ENCODE data around the gene GALNT16.
"Not testable (repeated sequence)": the region's sequence is repeated elsewhere in the genome, so short reads cannot be mapped to it uniquely, and the experiment has no call there.

The GALNT16 gene

GRCh38 chr14:69275331-69275730 is 15.4 kb downstream of the GALNT16 start:
- ATAC-seq (ENCODE audit: insufficient read depth, low read depth) (no peak), DNase-seq (no peak)
- H2AFZ ChIP-seq (ENCODE audit: low read depth, low read length): no peak overlapping the region
- peaks cover 8% of the 10 kb centered on the region for H3K27me3 ChIP-seq (ENCODE audit: insufficient read depth, low read length, poor library complexity)
- no peak overlapping the region for H3K4me2 ChIP-seq (ENCODE audit: insufficient read depth, low read length)
- no peak for TF ChIP-seq EZH2 (IDR thresholded peaks at IDR 0.05; ENCODE audit: borderline replicate concordance, low read depth, low read length, severe bottlenecking)
- TF ChIP-seq CTCF (IDR thresholded peaks at IDR 0.05; ENCODE audit: borderline replicate concordance, extremely low read depth, low read length, poor library complexity, severe bottlenecking): no peak
- H3K9ac ChIP-seq (ENCODE audit: low read depth, low read length): no peak overlapping the region
- no peaks in the 10 kb centered on the region for H3K79me2 ChIP-seq (ENCODE audit: insufficient read depth, low read length)
- H3K36me3 ChIP-seq (ENCODE audit: insufficient read depth, low read length): no peaks in the 10 kb centered on the region
- H4K20me1 ChIP-seq (ENCODE audit: insufficient read depth, low read length): no peaks in the 10 kb centered on the region
- H3K27ac ChIP-seq (ENCODE audit: low read length): no peak overlapping the region
- H3K4me3 ChIP-seq (ENCODE audit: low read depth in 1 of 2, low read length in 2 of 2): no peak overlapping the region
- H3K4me1 ChIP-seq (ENCODE audit: insufficient read depth, low read length): no peaks in the 10 kb centered on the region
- no peaks in the 10 kb centered on the region for H3K9me3 ChIP-seq (ENCODE audit: insufficient read depth, low read length, severe bottlenecking)

- not testable (repeated sequence) for H3K4me3 ChIP-seq (ENCODE audit: low read depth in 1 of 2, low read length in 2 of 2); DNase-seq; H3K27ac ChIP-seq (ENCODE audit: low read length); ATAC-seq (ENCODE audit: insufficient read depth, low read depth); H3K79me2 ChIP-seq (ENCODE audit: insufficient read depth, low read length); H3K9me3 ChIP-seq (ENCODE audit: insufficient read depth, low read length, severe bottlenecking); H3K4me1 ChIP-seq (ENCODE audit: insufficient read depth, low read length); H3K4me2 ChIP-seq (ENCODE audit: insufficient read depth, low read length); H3K36me3 ChIP-seq (ENCODE audit: insufficient read depth, low read length); H2AFZ ChIP-seq (ENCODE audit: low read depth, low read length); H4K20me1 ChIP-seq (ENCODE audit: insufficient read depth, low read length); H3K9ac ChIP-seq (ENCODE audit: low read depth, low read length)
- H3K27me3 ChIP-seq (ENCODE audit: insufficient read depth, low read length, poor library complexity): peaks cover 11% of the 10 kb centered on the region
Measured at GRCh38 chr14:69277356-69277755, 17.4 kb downstream of the GALNT16 start.

GRCh38 chr14:69280746-69281291 is 20.9 kb downstream of the GALNT16 start:
- Histone ChIP-seq H3K9me3 (ENCODE audit: insufficient read depth, low read length, severe bottlenecking) (no peaks in the 10 kb centered on the region), H3K79me2 (ENCODE audit: insufficient read depth, low read length) (no peaks in the 10 kb centered on the region), H3K9ac (ENCODE audit: low read depth, low read length) (no peak overlapping the region), H2AFZ (ENCODE audit: low read depth, low read length) (no peak overlapping the region), H3K4me2 (ENCODE audit: insufficient read depth, low read length) (no peak overlapping the region), H3K27ac (ENCODE audit: low read length) (no peak overlapping the region), H3K36me3 (ENCODE audit: insufficient read depth, low read length) (no peaks in the 10 kb centered on the region), H3K4me1 (ENCODE audit: insufficient read depth, low read length) (no peaks in the 10 kb centered on the region), H3K4me3 (ENCODE audit: low read depth in 1 of 2, low read length in 2 of 2) (no peak overlapping the region), H4K20me1 (ENCODE audit: insufficient read depth, low read length) (no peaks in the 10 kb centered on the region), H3K27me3 (ENCODE audit: insufficient read depth, low read length, poor library complexity) (peaks cover 2% of the 10 kb centered on the region)
- DNase-seq (no peak), ATAC-seq (ENCODE audit: insufficient read depth, low read depth) (no peak)
- TF ChIP-seq EZH2 (IDR thresholded peaks at IDR 0.05; ENCODE audit: borderline replicate concordance, low read depth, low read length, severe bottlenecking): no peak
- no peak for TF ChIP-seq CTCF (IDR thresholded peaks at IDR 0.05; ENCODE audit: borderline replicate concordance, extremely low read depth, low read length, poor library complexity, severe bottlenecking)

GRCh38 chr14:69281450-69282169 is 21.7 kb downstream of the GALNT16 start:
- no peak for TF ChIP-seq EZH2 (IDR thresholded peaks at IDR 0.05; ENCODE audit: borderline replicate concordance, low read depth, low read length, severe bottlenecking)
- H3K79me2 ChIP-seq (ENCODE audit: insufficient read depth, low read length): no peaks in the 10 kb centered on the region
- H3K9ac ChIP-seq (ENCODE audit: low read depth, low read length): no peak overlapping the region
- no peaks in the 10 kb centered on the region for H3K4me1 ChIP-seq (ENCODE audit: insufficient read depth, low read length)
- no peak overlapping the region for H3K27ac ChIP-seq (ENCODE audit: low read length)
- ATAC-seq (ENCODE audit: insufficient read depth, low read depth) (no peak), DNase-seq (no peak)
- H3K36me3 ChIP-seq (ENCODE audit: insufficient read depth, low read length): no peaks in the 10 kb centered on the region
- H4K20me1 ChIP-seq (ENCODE audit: insufficient read depth, low read length): no peaks in the 10 kb centered on the region
- H3K27me3 ChIP-seq (ENCODE audit: insufficient read depth, low read length, poor library complexity): peaks cover 2% of the 10 kb centered on the region
- H3K4me3 ChIP-seq (ENCODE audit: low read depth in 1 of 2, low read length in 2 of 2): no peak overlapping the region
- H3K4me2 ChIP-seq (ENCODE audit: insufficient read depth, low read length): no peak overlapping the region
- no peaks in the 10 kb centered on the region for H3K9me3 ChIP-seq (ENCODE audit: insufficient read depth, low read length, severe bottlenecking)
- H2AFZ ChIP-seq (ENCODE audit: low read depth, low read length): no peak overlapping the region
